HEK293 (cell line): ENCODE data around the gene SEMA6D.

Experiments used
- CTCF ChIP-seq: fragments of 450-650 bp; formaldehyde crosslinking; IDR thresholded peaks from 2 replicates; pipeline ENCODE4 v1.5.1; 2016; ENCODE audit warnings: missing biosample characterization, missing genetic modification characterization
- PRDM1 ChIP-seq: fragments of 450-650 bp; formaldehyde crosslinking; IDR thresholded peaks from 2 replicates; pipeline ENCODE4; 2016; ENCODE audit warnings: missing biosample characterization, missing genetic modification characterization
- ZBTB1 ChIP-seq: fragments of 450-650 bp; formaldehyde crosslinking; IDR thresholded peaks from 2 replicates; pipeline ENCODE4 v1.5.1; 2016; ENCODE audit warnings: missing biosample characterization, missing genetic modification characterization
- ZBTB17 ChIP-seq: fragments of 450-650 bp; formaldehyde crosslinking; IDR thresholded peaks from 2 replicates; pipeline ENCODE4 v1.5.1; 2016; ENCODE audit warnings: missing biosample characterization, missing genetic modification characterization
- ZBTB7A ChIP-seq: fragments of 450-650 bp; formaldehyde crosslinking; IDR thresholded peaks from 2 replicates; pipeline ENCODE4 v1.5.1; 2016; ENCODE audit warnings: low read depth, missing biosample characterization, missing genetic modification characterization
- ZNF24 ChIP-seq: fragments of 450-650 bp; formaldehyde crosslinking; IDR thresholded peaks from 2 replicates; pipeline ENCODE4 v1.5.1; 2016; ENCODE audit warnings: missing biosample characterization, missing genetic modification characterization
- ZNF274 ChIP-seq, 2 experiments: fragments of 200-500 bp in 1 of 2; fragments of 450-650 bp in 1 of 2; sonication (Bioruptor generic) in 1 of 2; formaldehyde crosslinking in 1 of 2; IDR thresholded peaks; 2 replicates each; pipeline versions ENCODE4 v1.5.1 to v1.6.1; 2014 to 2016; ENCODE audit warnings: borderline replicate concordance in 1 of 2, inconsistent platforms in 1 of 2, low read length in 1 of 2, missing biosample characterization in 1 of 2, missing genetic modification characterization in 1 of 2
- ZNF324 ChIP-seq: fragments of 450-650 bp; formaldehyde crosslinking; IDR thresholded peaks from 2 replicates; pipeline ENCODE4 v1.5.1; 2016; ENCODE audit warnings: missing biosample characterization, missing genetic modification characterization
- ZNF426 ChIP-seq: fragments of 450-650 bp; formaldehyde crosslinking; IDR thresholded peaks from 2 replicates; pipeline ENCODE4 v1.5.1; 2017; ENCODE audit warnings: missing biosample characterization, missing genetic modification characterization, mild to moderate bottlenecking, inconsistent platforms, moderate library complexity
- ZNF558 ChIP-seq: fragments of 450-650 bp; formaldehyde crosslinking; IDR thresholded peaks from 2 replicates; pipeline ENCODE4 v1.5.1; 2016; ENCODE audit warnings: missing biosample characterization, missing genetic modification characterization
- ZSCAN5A ChIP-seq: fragments of 450-650 bp; formaldehyde crosslinking; IDR thresholded peaks from 2 replicates; pipeline ENCODE4 v1.5.1; 2016; ENCODE audit warnings: missing biosample characterization, missing genetic modification characterization
- TF ChIP-seq, protein P1 (sequence below): fragments of 450-650 bp; formaldehyde crosslinking; IDR thresholded peaks from 2 replicates; pipeline ENCODE4 v1.5.1; 2016; ENCODE audit warnings: missing biosample characterization, missing genetic modification characterization, low read depth
- TF ChIP-seq, protein P2 (sequence below): fragments of 450-650 bp; formaldehyde crosslinking; IDR thresholded peaks from 2 replicates; pipeline ENCODE4 v1.5.1; 2016; ENCODE audit warnings: missing biosample characterization, missing genetic modification characterization

GRCh38 chr15:47811172-47811571 lies 93.9 kb downstream of the SEMA6D start:
- no peak for TF ChIP-seq CTCF
- no peak for TF ChIP-seq PRDM1
- TF ChIP-seq ZNF324 (tag by site-specific recombination): no peak
- TF ChIP-seq ZSCAN5A: no peak
- TF ChIP-seq ZNF24 (tag by site-specific recombination): no peak
- TF ChIP-seq, protein P1, sequence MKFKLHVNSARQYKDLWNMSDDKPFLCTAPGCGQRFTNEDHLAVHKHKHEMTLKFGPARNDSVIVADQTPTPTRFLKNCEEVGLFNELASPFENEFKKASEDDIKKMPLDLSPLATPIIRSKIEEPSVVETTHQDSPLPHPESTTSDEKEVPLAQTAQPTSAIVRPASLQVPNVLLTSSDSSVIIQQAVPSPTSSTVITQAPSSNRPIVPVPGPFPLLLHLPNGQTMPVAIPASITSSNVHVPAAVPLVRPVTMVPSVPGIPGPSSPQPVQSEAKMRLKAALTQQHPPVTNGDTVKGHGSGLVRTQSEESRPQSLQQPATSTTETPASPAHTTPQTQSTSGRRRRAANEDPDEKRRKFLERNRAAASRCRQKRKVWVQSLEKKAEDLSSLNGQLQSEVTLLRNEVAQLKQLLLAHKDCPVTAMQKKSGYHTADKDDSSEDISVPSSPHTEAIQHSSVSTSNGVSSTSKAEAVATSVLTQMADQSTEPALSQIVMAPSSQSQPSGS (tag by site-specific recombination): no peak
- no peak for TF ChIP-seq ZNF274 (IDR thresholded peaks at IDR 0.05; ENCODE audit: low read length)
- no peak for TF ChIP-seq ZNF274 (tag by site-specific recombination; IDR thresholded peaks at IDR 0.05; ENCODE audit: borderline replicate concordance)
- TF ChIP-seq ZBTB1 (tag by site-specific recombination): no peak
- no peak for TF ChIP-seq ZNF426
- TF ChIP-seq, protein P2, sequence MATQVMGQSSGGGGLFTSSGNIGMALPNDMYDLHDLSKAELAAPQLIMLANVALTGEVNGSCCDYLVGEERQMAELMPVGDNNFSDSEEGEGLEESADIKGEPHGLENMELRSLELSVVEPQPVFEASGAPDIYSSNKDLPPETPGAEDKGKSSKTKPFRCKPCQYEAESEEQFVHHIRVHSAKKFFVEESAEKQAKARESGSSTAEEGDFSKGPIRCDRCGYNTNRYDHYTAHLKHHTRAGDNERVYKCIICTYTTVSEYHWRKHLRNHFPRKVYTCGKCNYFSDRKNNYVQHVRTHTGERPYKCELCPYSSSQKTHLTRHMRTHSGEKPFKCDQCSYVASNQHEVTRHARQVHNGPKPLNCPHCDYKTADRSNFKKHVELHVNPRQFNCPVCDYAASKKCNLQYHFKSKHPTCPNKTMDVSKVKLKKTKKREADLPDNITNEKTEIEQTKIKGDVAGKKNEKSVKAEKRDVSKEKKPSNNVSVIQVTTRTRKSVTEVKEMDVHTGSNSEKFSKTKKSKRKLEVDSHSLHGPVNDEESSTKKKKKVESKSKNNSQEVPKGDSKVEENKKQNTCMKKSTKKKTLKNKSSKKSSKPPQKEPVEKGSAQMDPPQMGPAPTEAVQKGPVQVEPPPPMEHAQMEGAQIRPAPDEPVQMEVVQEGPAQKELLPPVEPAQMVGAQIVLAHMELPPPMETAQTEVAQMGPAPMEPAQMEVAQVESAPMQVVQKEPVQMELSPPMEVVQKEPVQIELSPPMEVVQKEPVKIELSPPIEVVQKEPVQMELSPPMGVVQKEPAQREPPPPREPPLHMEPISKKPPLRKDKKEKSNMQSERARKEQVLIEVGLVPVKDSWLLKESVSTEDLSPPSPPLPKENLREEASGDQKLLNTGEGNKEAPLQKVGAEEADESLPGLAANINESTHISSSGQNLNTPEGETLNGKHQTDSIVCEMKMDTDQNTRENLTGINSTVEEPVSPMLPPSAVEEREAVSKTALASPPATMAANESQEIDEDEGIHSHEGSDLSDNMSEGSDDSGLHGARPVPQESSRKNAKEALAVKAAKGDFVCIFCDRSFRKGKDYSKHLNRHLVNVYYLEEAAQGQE (tag by site-specific recombination): no peak
- no peak for TF ChIP-seq ZNF558 (tag by site-specific recombination)
- TF ChIP-seq ZBTB17 (tag by site-specific recombination): no peak
- no peak for TF ChIP-seq ZBTB7A
